Sigmoid colon (tissue), 7 donors: ENCODE measurements around the gene DLL3. TPM values are rescaled to one million over a fixed set of nuclear protein-coding genes. Genes with fewer than 3 reads are reported as not detected.

ENCODE experiments used
- DNase-seq: peaks from one replicate; pipeline ENCODE4 v3.0.0-alpha.2; 2019
- H3K27ac ChIP-seq, 4 donors: fragments of 200-600 bp; sonication (generic); one replicate each; pipeline ENCODE4 v1.5.1; 2016 to 2019; ENCODE audit warnings: mild to moderate bottlenecking in 1 of 4
- H3K27me3 ChIP-seq, 3 donors: fragments of 200-600 bp; sonication (generic); one replicate each; pipeline ENCODE4 v1.5.1; 2019; ENCODE audit warnings: mild to moderate bottlenecking in 1 of 3
- H3K36me3 ChIP-seq, 4 donors: fragments of 200-600 bp; sonication (generic); one replicate each; pipeline ENCODE4 v1.5.1; 2016 to 2019
- H3K4me1 ChIP-seq, 4 donors: fragments of 200-600 bp; sonication (generic); one replicate each; pipeline ENCODE4 v1.5.1; 2017 to 2019
- H3K4me3 ChIP-seq, 4 donors: fragments of 200-600 bp; sonication (generic); one replicate each; pipeline ENCODE4 v1.5.1; 2017 to 2019; ENCODE audit warnings: mild to moderate bottlenecking in 2 of 4, moderate library complexity in 1 of 4
- H3K9me3 ChIP-seq, 4 donors: fragments of 200-600 bp in 3 of 4; sonication (generic) in 3 of 4; one replicate each; pipeline versions ENCODE4 v1.5.1 to v1.6.1; 2013 to 2019
- CTCF ChIP-seq, 4 experiments: fragments of 450-650 bp in 3 of 4; fragments of 200-600 bp in 1 of 4; IDR thresholded peaks; one replicate each; pipeline ENCODE4 v1.5.1; 2016 to 2019; ENCODE audit warnings: antibody characterized with exemption in 4 of 4, mild to moderate bottlenecking in 3 of 4, moderate library complexity in 2 of 4
- EP300 ChIP-seq, 4 donors: sonication (generic); formaldehyde crosslinking; IDR thresholded peaks; one replicate each; pipeline ENCODE4 v1.6.1; 2017; ENCODE audit warnings: antibody characterized with exemption in 4 of 4
- POLR2A ChIP-seq, 2 donors: fragments of 450-650 bp; IDR thresholded peaks; one replicate each; pipeline ENCODE4 v1.6.1; 2016; ENCODE audit warnings: antibody characterized with exemption in 2 of 2, mild to moderate bottlenecking in 2 of 2, moderate library complexity in 2 of 2
- POLR2AphosphoS5 ChIP-seq, 4 donors: sonication (generic); formaldehyde crosslinking; IDR thresholded peaks; one replicate each; pipeline ENCODE4 v1.6.1; 2017; ENCODE audit warnings: antibody characterized with exemption in 4 of 4
- WGBS, 2 donors: extraction: QIAGEN DNeasy Blood & Tissue Kit; methylation state at CpG; one replicate each; pipeline ENCODE4 v1.1.7; 2013; 5-methylcytosine and 5-hydroxymethylcytosine counted together
- intact Hi-C: fragments of 100-400 bp; cut with DNase I; formaldehyde crosslinking; loops from one replicate; pipeline ENCODE4 v1.15.1; 2023
- polyA plus RNA-seq, 3 donors: library from polyadenylated mRNA; stranded (reverse); fragments of 200-250 nt; gene quantifications; one replicate each; pipeline ENCODE4 v1.2.3, GENCODE V29; 2013
- total RNA-seq, 4 donors: library from RNA; depleted of rRNA; stranded (reverse); fragments of >200 nt; gene quantifications; one replicate each; pipeline ENCODE4 v1.1.0, GENCODE V29; 2016
- donor health status: healthy with polysubstance abuse.
- donor health status: Bipolar disorder and iron deficiency.
- donor health status: healthy.

DLL3 gene
- total and polyA plus RNA-seq, 7 donors: 0.17 to 0.36 TPM; not detected in 5

- Histone ChIP-seq H3K27me3 (no peaks in the 10 kb centered on the region), H3K4me3 (no peak overlapping the region), H3K4me1 (no peaks in the 10 kb centered on the region), H3K9me3 (no peaks in the 10 kb centered on the region), H3K36me3 (peaks cover 42 to 94% (median 67%) of the 10 kb centered on the region in 4 donors), H3K27ac (no peak overlapping the region)
- intact Hi-C loops: no loop called here
- TF ChIP-seq EP300 (IDR thresholded peaks at IDR 0.05): no peak
- no peak for TF ChIP-seq POLR2A (IDR thresholded peaks at IDR 0.05)
- TF ChIP-seq CTCF (IDR thresholded peaks at IDR 0.05): no peak
- TF ChIP-seq POLR2AphosphoS5 (IDR thresholded peaks at IDR 0.05): no peak
- DNase-seq: no peak
- 96% methylated on average over 18 of the region's 18 CpGs for WGBS, 2 donors
Measured at GRCh38 chr19:39465956-39466747, 32.6 kb upstream of the DLL3 start.

- no peak for TF ChIP-seq POLR2A (IDR thresholded peaks at IDR 0.05)
- no peak for TF ChIP-seq EP300 (IDR thresholded peaks at IDR 0.05)
- no peak for TF ChIP-seq POLR2AphosphoS5 (IDR thresholded peaks at IDR 0.05)
- TF ChIP-seq CTCF (IDR thresholded peaks at IDR 0.05): no peak
- Histone ChIP-seq H3K36me3 (peaks cover 56 to 100% (median 84%) of the 10 kb centered on the region in 4 donors), H3K27ac (no peak overlapping the region), H3K9me3 (no peaks in the 10 kb centered on the region), H3K4me3 (no peak overlapping the region), H3K4me1 (no peaks in the 10 kb centered on the region), H3K27me3 (no peaks in the 10 kb centered on the region)
- 95 to 96% methylated on average over 7 of the region's 7 CpGs for WGBS, 2 donors
- intact Hi-C loops: no loop called here
- no peak for DNase-seq
Measured at GRCh38 chr19:39467941-39468340, 30.8 kb upstream of the DLL3 start.

GRCh38 chr19:39469036-39469435 is 29.7 kb upstream of the DLL3 start:
- Histone ChIP-seq H3K4me1 (no peaks in the 10 kb centered on the region), H3K9me3 (no peaks in the 10 kb centered on the region), H3K27ac (no peak overlapping the region), H3K4me3 (no peak overlapping the region), H3K36me3 (peaks cover 67 to 100% (median 93%) of the 10 kb centered on the region in 4 donors), H3K27me3 (no peaks in the 10 kb centered on the region)
- TF ChIP-seq POLR2AphosphoS5 (IDR thresholded peaks at IDR 0.05) (no peak), POLR2A (IDR thresholded peaks at IDR 0.05) (no peak), EP300 (IDR thresholded peaks at IDR 0.05) (no peak), CTCF (IDR thresholded peaks at IDR 0.05) (no peak)
- no peak for DNase-seq
- WGBS, 2 donors: 95% methylated on average over 11 of the region's 11 CpGs
- intact Hi-C loops: no loop called here

GRCh38 chr19:39469567-39469966 is 29.2 kb upstream of the DLL3 start:
- H3K27me3 ChIP-seq: no peaks in the 10 kb centered on the region
- 77 to 88% methylated on average over 6 of the region's 6 CpGs for WGBS, 2 donors
- H3K36me3 ChIP-seq: peaks cover 71 to 100% (median 93%) of the 10 kb centered on the region in 4 donors
- intact Hi-C loops: no loop called here
- TF ChIP-seq CTCF (IDR thresholded peaks at IDR 0.05): no peak
- TF ChIP-seq POLR2A (IDR thresholded peaks at IDR 0.05): no peak
- no peak for TF ChIP-seq EP300 (IDR thresholded peaks at IDR 0.05)
- TF ChIP-seq POLR2AphosphoS5 (IDR thresholded peaks at IDR 0.05): no peak
- no peak overlapping the region for H3K27ac ChIP-seq
- DNase-seq: no peak
- H3K4me1 ChIP-seq: no peaks in the 10 kb centered on the region
- H3K4me3 ChIP-seq: no peak overlapping the region
- no peaks in the 10 kb centered on the region for H3K9me3 ChIP-seq
